Measurements from ENCODE around the gene ABTB2. TPM values are rescaled to one million over a fixed set of nuclear protein-coding genes. Genes with fewer than 3 reads are reported as not detected.

ABTB2 gene
- total and polyA plus RNA-seq, 10 of the 15 experiments (the other 5 are each of a cell fraction or from before 2014, with no cell fraction given), result 0.13 to 2.1 (median 0.72) TPM

- CTCF ChIA-PET, result interaction anchor here (1.1 to 1.7 kb wide), 2 partner anchors 135 kb away, joined by 4 to 5 read pairs; no protein-coding TSS in a partner anchor
- WGBS (ENCODE audit: insufficient coverage, insufficient replicate concordance, low lambda C conversion rate, missing lambda C conversion rate), result 99% methylated on average over 4 of the region's 4 CpGs
- ATAC-seq (no peak), FAIRE-seq (no peak), DNase-seq (ENCODE audit: low read depth, low spot score) (no peak)
- Histone ChIP-seq H3K9ac (ENCODE audit: control insufficient read depth, insufficient read depth, low read length) (no peak overlapping the region), H3K4me2 (ENCODE audit: control insufficient read depth, insufficient read depth) (no peak overlapping the region), H3K36me3 (ENCODE audit: control insufficient read depth in 2 of 2, insufficient read depth in 2 of 2, low read length in 1 of 2) (peaks cover 31 to 49% of the 10 kb centered on the region in 2 experiments), H3K27me3 (replicated peaks in 1 of 2; ENCODE audit: control insufficient read depth in 2 of 2, insufficient read depth in 2 of 2, low read length in 1 of 2) (no peaks in the 10 kb centered on the region), H2AFZ (ENCODE audit: control insufficient read depth, low read depth, low read length) (no peak overlapping the region), H3K4me1 (ENCODE audit: control insufficient read depth, insufficient read depth, low read length) (peaks cover 9% of the 10 kb centered on the region), H3K4me3 (no peak overlapping the region), H3K79me2 (ENCODE audit: control insufficient read depth, insufficient read depth, low read length) (no peaks in the 10 kb centered on the region), H3K9me3 (replicated peaks; ENCODE audit: control insufficient read depth, insufficient read depth, low read length) (no peaks in the 10 kb centered on the region), H4K20me1 (ENCODE audit: control insufficient read depth, insufficient read depth) (no peaks in the 10 kb centered on the region), H3K27ac (ENCODE audit: control insufficient read depth, insufficient read depth) (no peak overlapping the region)
- no TSS peak for BruUV-seq (replicated peaks)
- RAD21 ChIA-PET (ENCODE audit: unreplicated experiment), result interaction anchor here (0.9 to 1.5 kb wide), 3 partner anchors 12 to 135 kb away, joined by 3 to 4 read pairs (median 4); partner anchors contain the start of gene CAPRIN1
- POLR2A ChIA-PET, result interaction anchor here (0.9 to 1.0 kb wide), 2 partner anchors 13 to 21 kb away, joined by 3 to 5 read pairs; no protein-coding TSS in a partner anchor
- intact Hi-C loops (cut with micrococcal nuclease; ENCODE audit: unreplicated experiment) (no loop called here), in situ Hi-C loops (cut with MboI) (no loop called here)
- SMC1A ChIA-PET (ENCODE audit: uncharacterized antibody, unreplicated experiment), result interaction anchor here (0.6 to 1.6 kb wide), 2 partner anchors 14 to 40 kb away, joined by 3 read pairs; no protein-coding TSS in a partner anchor
- TF ChIP-seq KAT2A (conservative IDR thresholded peaks at IDR 0.05; ENCODE audit: control insufficient read depth, low read depth, low read length) (no peak), STAT1 (conservative IDR thresholded peaks at IDR 0.05) (no peak), CEBPB (IDR thresholded peaks at IDR 0.05; ENCODE audit: borderline replicate concordance in 1 of 2, low read depth in 2 of 2, low read length in 2 of 2) (no peak), ZNF622 (IDR thresholded peaks at IDR 0.05) (no peak), RELB (IDR thresholded peaks at IDR 0.05; ENCODE audit: low read depth) (no peak), NR2C2 (IDR thresholded peaks at IDR 0.05; ENCODE audit: borderline replicate concordance, control insufficient read depth, insufficient read length, low read depth) (no peak), SREBF2 (IDR thresholded peaks at IDR 0.05; ENCODE audit: low read length) (no peak), POLR2A (IDR thresholded peaks at IDR 0.05; ENCODE audit: low read depth, low read length) (no peak), CEBPZ (IDR thresholded peaks at IDR 0.05; ENCODE audit: low read depth, low read length) (no peak), ZNF217 (IDR thresholded peaks at IDR 0.05) (no peak), ELK1 (IDR thresholded peaks at IDR 0.05; ENCODE audit: low read depth, low read length) (no peak), NKRF (conservative IDR thresholded peaks at IDR 0.05) (no peak), CREM (IDR thresholded peaks at IDR 0.05; ENCODE audit: low read depth) (no peak), PML (IDR thresholded peaks at IDR 0.05; ENCODE audit: low read length) (no peak)
These were observed 225.4 kb downstream of the ABTB2 start for GRCh38 chr11:34132261-34132965.
